Spleen (tissue), 11 donors: ENCODE results near the gene COL4A2. TPM values are rescaled to one million over a fixed set of nuclear protein-coding genes. Genes with fewer than 3 reads are reported as not detected.

Source experiments
- DNase-seq: peaks from one replicate; pipeline ENCODE4 v3.0.0-alpha.2; 2020
- H3K27ac ChIP-seq, 8 donors: fragments of 200-600 bp; sonication (generic) in 7 of 8; 1 replicate in 4 of 8; 2 replicates in 4 of 8; pipeline versions ENCODE4 v1.5.0 to v1.8.0; 2016 to 2021; ENCODE audit warnings: inconsistent platforms in 4 of 8, mild to moderate bottlenecking in 4 of 8, moderate library complexity in 1 of 8
- H3K27me3 ChIP-seq, 7 donors: fragments of 200-600 bp; sonication (generic) in 6 of 7; replicated peaks in 1 of 7; 1 replicate in 4 of 7; 2 replicates in 3 of 7; pipeline versions ENCODE4 v1.5.0 to v1.8.0; 2016 to 2021; ENCODE audit warnings: inconsistent platforms in 3 of 7, mild to moderate bottlenecking in 1 of 7
- H3K36me3 ChIP-seq, 6 donors: fragments of 200-600 bp; sonication (generic) in 5 of 6; 1 replicate in 4 of 6; 2 replicates in 2 of 6; pipeline versions ENCODE4 v1.5.0 to v1.8.0; 2016 to 2021; ENCODE audit warnings: inconsistent platforms in 2 of 6
- H3K4me1 ChIP-seq, 6 donors: fragments of 200-600 bp; sonication (generic) in 5 of 6; 1 replicate in 3 of 6; 2 replicates in 3 of 6; pipeline versions ENCODE4 v1.5.0 to v1.8.0; 2016 to 2021; ENCODE audit warnings: inconsistent platforms in 3 of 6
- H3K4me3 ChIP-seq, 8 donors: fragments of 200-600 bp; sonication (generic) in 7 of 8; 1 replicate in 4 of 8; 2 replicates in 4 of 8; pipeline versions ENCODE4 v1.5.0 to v1.8.0; 2016 to 2021; ENCODE audit warnings: inconsistent platforms in 4 of 8, mild to moderate bottlenecking in 4 of 8, moderate library complexity in 2 of 8
- H3K9me3 ChIP-seq, 8 donors: fragments of 200-600 bp; sonication (generic) in 7 of 8; 1 replicate in 4 of 8; 2 replicates in 4 of 8; pipeline versions ENCODE4 v1.5.0 to v1.8.0; 2016 to 2021; ENCODE audit warnings: inconsistent platforms in 4 of 8
- POLR2A ChIP-seq, 3 donors: fragments of 450-650 bp; IDR thresholded peaks; one replicate each; pipeline ENCODE4 v1.5.1; 2017; ENCODE audit warnings: antibody characterized with exemption in 3 of 3, mild to moderate bottlenecking in 1 of 3
- POLR2AphosphoS5 ChIP-seq, 3 donors: sonication (generic); formaldehyde crosslinking; IDR thresholded peaks; one replicate each; pipeline ENCODE4 v1.5.1; 2017; ENCODE audit warnings: antibody characterized with exemption in 3 of 3
- WGBS, 5 donors: extraction: QIAGEN DNeasy Blood & Tissue Kit in 3 of 5; methylation state at CpG; one replicate each; pipeline versions ENCODE4 v1.1.5 to v1.1.7; 2013 to 2018; 5-methylcytosine and 5-hydroxymethylcytosine counted together
- intact Hi-C: fragments of 100-400 bp; cut with DNase I; formaldehyde crosslinking; loops from one replicate; pipeline ENCODE4 v1.15.0; 2023; ENCODE audit warnings: low total_unique reads
- polyA plus RNA-seq, 3 donors: library from polyadenylated mRNA; stranded (reverse); fragments of 200-250 nt; gene quantifications; one replicate each; pipeline ENCODE4 v1.2.1, GENCODE V29; 2013
- total RNA-seq, 7 donors: library from RNA; depleted of rRNA in 3 of 7; stranded (reverse); fragments of >200 nt in 3 of 7; fragmentation: NEBNext Ultra II Directional in 4 of 7; extraction: Animal tissue kit (Norgen Biotek cat#: 25700) in 4 of 7; gene quantifications; one replicate each; pipeline versions ENCODE4 v1.1.0 to v1.2.1, GENCODE V29; 2016 to 2021
- TF ChIP-seq, protein P1 (sequence below), 11 experiments: fragments of 200-600 bp in 7 of 11; fragments of 450-650 bp in 4 of 11; sonication (generic) in 4 of 11; IDR thresholded peaks in 8 of 11; conservative IDR thresholded peaks in 3 of 11; 1 replicate in 7 of 11; 2 replicates in 4 of 11; pipeline versions ENCODE4 v1.4.0 to v1.8.0; 2016 to 2021; ENCODE audit warnings: antibody characterized with exemption in 11 of 11, inconsistent platforms in 4 of 11, mild to moderate bottlenecking in 1 of 11
- donor health status: healthy with polysubstance abuse.
- donor health status: DM: no; HTN: no; CAD: no; lungs with moderate emphysema.
- donor health status: DM: no; HTN: no; CAD: no.
- donor health status: Bipolar disorder and iron deficiency.
- donor health status: healthy.
- donor health status: DM: no; HTN: no; CAD: no.
- donor health status: DM: yes; HTN: yes; CAD: no.

COL4A2 gene
- total and polyA plus RNA-seq, 10 donors, result 52.6 to 712 (median 337) TPM

DNA sequence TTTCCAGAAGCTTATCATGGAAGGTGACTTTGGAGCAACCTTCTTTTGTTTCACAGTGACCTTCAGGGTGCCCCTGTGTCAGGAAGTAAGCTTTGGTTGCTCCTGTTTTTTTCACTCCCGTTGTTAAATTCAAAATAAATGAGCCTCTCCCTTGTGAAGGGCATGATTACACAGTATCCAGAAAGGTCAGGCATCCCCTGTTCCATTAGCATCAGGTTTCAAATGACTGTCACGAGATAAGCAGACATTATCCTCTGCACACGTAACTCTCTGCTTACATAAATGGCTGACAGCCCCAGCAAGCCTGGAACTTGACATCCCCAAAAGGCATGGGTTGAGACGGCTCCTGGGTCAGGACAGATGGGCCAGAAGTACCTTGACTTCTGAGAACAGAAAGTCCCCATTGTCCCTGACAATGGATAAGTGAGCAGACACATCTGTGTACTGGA, 202.4 kb downstream of the COL4A2 start:
- DNase-seq, result no peak
- peak overlapping the region in 5 of 8 donors; percentile 15 to 65 (median 22) for H3K27ac ChIP-seq
- WGBS, 5 donors, result 40 to 59% (median 54%) methylated on average over 4 of the region's 4 CpGs
- H3K4me1 ChIP-seq, result peaks cover 0 to 45% (median 25%) of the 10 kb centered on the region in 6 donors
- intact Hi-C loops, result no loop called here
- no peaks in the 10 kb centered on the region for H3K9me3 ChIP-seq
- no peaks in the 10 kb centered on the region for H3K27me3 ChIP-seq
- no peak for TF ChIP-seq POLR2AphosphoS5 (IDR thresholded peaks at IDR 0.05)
- TF ChIP-seq POLR2A (IDR thresholded peaks at IDR 0.05), result no peak
- no peak overlapping the region for H3K4me3 ChIP-seq
- peaks cover 0 to 85% (median 18%) of the 10 kb centered on the region in 6 donors for H3K36me3 ChIP-seq

DNA sequence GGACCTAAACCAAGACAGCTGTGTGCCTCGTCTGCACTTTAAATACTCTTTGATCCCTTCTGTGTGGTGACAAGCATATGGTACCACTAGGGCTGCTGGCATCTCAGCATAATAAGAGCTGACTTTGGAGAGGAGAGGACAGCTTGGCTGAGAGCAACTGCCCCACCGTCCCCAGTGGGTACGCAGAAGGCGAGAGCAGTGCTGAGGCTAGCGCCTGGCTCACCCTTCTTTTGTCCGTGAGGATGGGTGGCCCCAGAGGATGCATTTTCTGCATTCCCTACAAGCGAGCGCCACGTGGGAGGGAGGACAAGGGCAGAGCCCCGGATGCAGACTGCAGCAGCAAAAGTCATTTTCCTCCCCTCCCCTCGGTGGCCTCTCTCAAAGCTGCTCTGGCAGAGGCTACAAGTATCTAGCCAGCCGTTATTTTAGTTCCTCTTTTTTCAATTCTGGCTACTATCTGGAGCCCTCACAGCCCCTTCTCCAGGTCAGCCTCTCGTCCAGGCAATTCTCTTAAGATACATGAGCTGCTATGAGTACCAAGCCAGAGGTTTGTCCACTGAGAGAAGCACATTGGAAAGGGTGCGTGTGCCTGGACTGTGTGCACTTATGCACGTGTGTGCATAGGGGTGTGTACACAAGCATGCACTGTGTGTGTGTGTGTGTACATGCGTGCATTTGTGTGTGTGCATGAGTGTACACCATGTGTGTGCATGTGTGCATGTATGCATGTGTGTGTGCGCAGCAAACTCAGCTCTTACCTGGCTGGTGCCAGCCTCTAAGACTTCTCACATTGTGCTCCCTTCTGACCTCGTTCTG, 203.1 kb downstream of the COL4A2 start:
- TF ChIP-seq POLR2AphosphoS5 (IDR thresholded peaks at IDR 0.05) (peak in 2 of 3 donors; percentile 34 to 45), POLR2A (IDR thresholded peaks at IDR 0.05) (no peak)
- H3K4me3 ChIP-seq, result no peak overlapping the region
- peaks cover 0 to 85% (median 17%) of the 10 kb centered on the region in 6 donors for H3K36me3 ChIP-seq
- peak overlapping the region in 5 of 8 donors; percentile 15 to 65 (median 22) for H3K27ac ChIP-seq
- intact Hi-C loops, result no loop called here
- H3K4me1 ChIP-seq, result peaks cover 0 to 45% (median 25%) of the 10 kb centered on the region in 6 donors
- WGBS, 5 donors, result 39 to 52% (median 47%) methylated on average over 18 of the region's 18 CpGs
- H3K9me3 ChIP-seq, result no peaks in the 10 kb centered on the region
- no peaks in the 10 kb centered on the region for H3K27me3 ChIP-seq
- DNase-seq, result no peak

DNA sequence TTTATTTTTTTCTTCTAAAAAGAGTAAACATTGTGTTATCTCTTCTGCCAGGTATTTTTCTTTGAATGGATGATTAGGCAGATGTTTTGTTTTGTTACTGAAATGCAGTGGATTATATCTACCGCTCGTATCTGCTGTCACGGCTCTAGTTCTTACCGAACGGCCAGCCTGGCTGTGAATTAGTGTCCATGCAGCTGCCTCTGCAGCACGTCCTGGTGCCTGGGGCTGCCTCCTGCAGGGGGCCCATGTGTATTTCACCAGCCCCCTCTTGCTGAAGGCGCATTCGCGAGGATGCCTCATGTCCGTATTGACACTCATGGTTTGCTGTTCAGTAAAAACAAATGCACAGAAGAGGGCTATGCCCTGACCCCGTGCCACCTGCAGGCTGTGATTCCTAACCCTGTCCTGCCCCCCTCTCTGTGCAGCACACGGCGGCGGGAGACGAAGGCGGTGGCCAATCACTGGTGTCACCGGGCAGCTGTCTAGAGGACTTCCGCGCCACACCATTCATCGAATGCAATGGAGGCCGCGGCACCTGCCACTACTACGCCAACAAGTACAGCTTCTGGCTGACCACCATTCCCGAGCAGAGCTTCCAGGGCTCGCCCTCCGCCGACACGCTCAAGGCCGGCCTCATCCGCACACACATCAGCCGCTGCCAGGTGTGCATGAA, 204.6 kb downstream of the COL4A2 start:
- TF ChIP-seq POLR2A (IDR thresholded peaks at IDR 0.05), result no peak
- peak in 1 of 3 donors; percentile 52 for TF ChIP-seq POLR2AphosphoS5 (IDR thresholded peaks at IDR 0.05)
- Histone ChIP-seq H3K36me3 (peaks cover 0 to 70% (median 17%) of the 10 kb centered on the region in 6 donors), H3K27me3 (no peaks in the 10 kb centered on the region), H3K27ac (no peak overlapping the region), H3K9me3 (no peaks in the 10 kb centered on the region), H3K4me1 (peaks cover 0 to 40% (median 20%) of the 10 kb centered on the region in 6 donors), H3K4me3 (no peak overlapping the region)
- no peak for DNase-seq
- intact Hi-C loops, result no loop called here
- 91 to 97% (median 92%) methylated on average over 31 of the region's 31 CpGs for WGBS, 5 donors

DNA sequence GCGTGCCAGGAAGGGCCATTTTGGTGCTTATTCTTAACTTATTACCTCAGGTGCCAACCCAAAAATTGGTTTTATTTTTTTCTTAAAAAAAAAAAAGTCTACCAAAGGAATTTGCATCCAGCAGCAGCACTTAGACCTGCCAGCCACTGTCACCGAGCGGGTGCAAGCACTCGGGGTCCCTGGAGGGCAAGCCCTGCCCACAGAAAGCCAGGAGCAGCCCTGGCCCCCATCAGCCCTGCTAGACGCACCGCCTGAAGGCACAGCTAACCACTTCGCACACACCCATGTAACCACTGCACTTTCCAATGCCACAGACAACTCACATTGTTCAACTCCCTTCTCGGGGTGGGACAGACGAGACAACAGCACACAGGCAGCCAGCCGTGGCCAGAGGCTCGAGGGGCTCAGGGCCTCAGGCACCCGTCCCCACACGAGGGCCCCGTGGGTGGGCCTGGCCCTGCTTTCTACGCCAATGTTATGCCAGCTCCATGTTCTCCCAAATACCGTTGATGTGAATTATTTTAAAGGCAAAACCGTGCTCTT, 205.2 kb downstream of the COL4A2 start:
- H3K36me3 ChIP-seq, result peaks cover 0 to 67% (median 17%) of the 10 kb centered on the region in 6 donors
- no peaks in the 10 kb centered on the region for H3K9me3 ChIP-seq
- no peak overlapping the region for H3K4me3 ChIP-seq
- no peak overlapping the region for H3K27ac ChIP-seq
- intact Hi-C loops, result no loop called here
- no peaks in the 10 kb centered on the region for H3K27me3 ChIP-seq
- H3K4me1 ChIP-seq, result peaks cover 0 to 34% (median 17%) of the 10 kb centered on the region in 6 donors
- TF ChIP-seq POLR2AphosphoS5 (IDR thresholded peaks at IDR 0.05) (peak in 1 of 3 donors; percentile 29), POLR2A (IDR thresholded peaks at IDR 0.05) (no peak)
- 71 to 81% (median 78%) methylated on average over 15 to 17 of the region's 17 CpGs for WGBS, 5 donors
- DNase-seq, result no peak

DNA sequence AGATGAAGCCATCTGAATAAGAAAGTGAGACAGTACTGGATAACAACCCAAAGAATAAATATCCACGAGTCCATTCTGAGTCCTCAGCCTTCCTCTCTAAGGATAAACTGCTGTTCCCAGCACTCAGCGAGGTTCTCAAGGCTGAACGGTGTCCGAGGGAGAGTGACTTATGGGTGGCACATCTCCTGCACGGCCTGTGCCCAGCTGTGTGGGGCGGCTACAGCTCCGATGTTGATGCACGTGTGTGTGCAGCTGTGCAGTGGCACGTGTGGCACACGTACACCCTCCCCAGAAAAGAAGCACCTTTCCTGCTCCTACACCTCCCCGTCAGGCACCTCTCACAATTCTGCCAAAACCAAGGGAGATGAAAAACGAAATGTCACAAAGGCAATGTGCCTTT, 209.4 kb downstream of the COL4A2 start:
- intact Hi-C loops, result no loop called here
- Histone ChIP-seq H3K36me3 (peaks cover 0 to 59% (median 16%) of the 10 kb centered on the region in 6 donors), H3K4me3 (no peak overlapping the region), H3K4me1 (peaks cover 5 to 46% (median 20%) of the 10 kb centered on the region in 6 donors), H3K27me3 (no peaks in the 10 kb centered on the region), H3K27ac (no peak overlapping the region), H3K9me3 (no peaks in the 10 kb centered on the region)
- WGBS, 5 donors, result 76 to 86% (median 80%) methylated on average over 12 of the region's 12 CpGs
- TF ChIP-seq POLR2AphosphoS5 (IDR thresholded peaks at IDR 0.05), result peak in 2 of 3 donors; percentile 39 to 52
- no peak for TF ChIP-seq POLR2A (IDR thresholded peaks at IDR 0.05)
- no peak for DNase-seq

DNA sequence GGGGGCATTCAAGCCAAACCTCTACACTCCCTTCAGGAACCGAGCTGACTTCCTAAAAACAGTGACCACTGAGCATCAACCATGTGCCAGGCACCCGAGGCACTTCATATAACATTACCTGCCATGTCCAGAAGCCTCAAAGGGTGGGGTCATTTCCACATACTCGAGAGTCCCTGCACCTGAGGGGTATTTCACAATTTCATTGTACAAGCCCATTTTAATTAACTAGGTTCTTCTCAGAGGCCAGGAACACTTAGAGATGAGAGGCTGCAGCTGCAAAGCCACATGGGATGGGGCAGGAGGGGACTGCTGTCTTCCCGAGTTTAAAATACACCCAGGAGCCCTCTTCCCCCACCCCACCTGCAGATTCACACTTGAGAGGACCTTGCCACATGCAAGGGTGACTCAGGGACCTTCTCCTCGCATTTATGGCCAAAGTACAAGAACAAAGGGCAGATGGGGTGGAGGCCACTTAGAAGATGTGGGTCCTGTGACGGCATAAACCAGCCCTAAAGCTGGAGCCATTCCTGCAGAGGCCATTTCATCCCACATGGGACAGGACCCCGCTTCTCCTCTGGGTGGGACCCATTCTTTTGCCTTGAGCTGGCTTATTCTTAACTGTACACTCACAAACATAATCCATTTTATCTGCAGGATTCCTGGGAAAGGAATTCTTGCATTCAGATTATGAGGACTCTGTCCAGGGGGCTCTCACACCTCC, 210.6 kb downstream of the COL4A2 start:
- Histone ChIP-seq H3K27me3 (no peaks in the 10 kb centered on the region), H3K4me3 (no peak overlapping the region), H3K27ac (peak overlapping the region in 4 of 8 donors; percentile 36 to 50 (median 42)), H3K9me3 (no peaks in the 10 kb centered on the region), H3K4me1 (peaks cover 8 to 58% (median 30%) of the 10 kb centered on the region in 6 donors), H3K36me3 (peaks cover 0 to 47% (median 4%) of the 10 kb centered on the region in 6 donors)
- TF ChIP-seq POLR2AphosphoS5 (IDR thresholded peaks at IDR 0.05) (no peak), POLR2A (IDR thresholded peaks at IDR 0.05) (no peak)
- TF ChIP-seq, protein P1, sequence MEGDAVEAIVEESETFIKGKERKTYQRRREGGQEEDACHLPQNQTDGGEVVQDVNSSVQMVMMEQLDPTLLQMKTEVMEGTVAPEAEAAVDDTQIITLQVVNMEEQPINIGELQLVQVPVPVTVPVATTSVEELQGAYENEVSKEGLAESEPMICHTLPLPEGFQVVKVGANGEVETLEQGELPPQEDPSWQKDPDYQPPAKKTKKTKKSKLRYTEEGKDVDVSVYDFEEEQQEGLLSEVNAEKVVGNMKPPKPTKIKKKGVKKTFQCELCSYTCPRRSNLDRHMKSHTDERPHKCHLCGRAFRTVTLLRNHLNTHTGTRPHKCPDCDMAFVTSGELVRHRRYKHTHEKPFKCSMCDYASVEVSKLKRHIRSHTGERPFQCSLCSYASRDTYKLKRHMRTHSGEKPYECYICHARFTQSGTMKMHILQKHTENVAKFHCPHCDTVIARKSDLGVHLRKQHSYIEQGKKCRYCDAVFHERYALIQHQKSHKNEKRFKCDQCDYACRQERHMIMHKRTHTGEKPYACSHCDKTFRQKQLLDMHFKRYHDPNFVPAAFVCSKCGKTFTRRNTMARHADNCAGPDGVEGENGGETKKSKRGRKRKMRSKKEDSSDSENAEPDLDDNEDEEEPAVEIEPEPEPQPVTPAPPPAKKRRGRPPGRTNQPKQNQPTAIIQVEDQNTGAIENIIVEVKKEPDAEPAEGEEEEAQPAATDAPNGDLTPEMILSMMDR (IDR thresholded peaks at IDR 0.05 in 8 of 11, conservative IDR thresholded peaks at IDR 0.05 in 3 of 11), result no peak
- 49 to 67% (median 54%) methylated on average over 7 of the region's 7 CpGs for WGBS, 5 donors
- intact Hi-C loops, result no loop called here
- no peak for DNase-seq
